A549 (cell line): Measurements from ENCODE around the gene DYRK1A.

Experiments
- CEBPB ChIP-seq, 2 experiments: fragments of >200 bp in 1 of 2; sonication (Bioruptor Twin) in 1 of 2; formaldehyde crosslinking in 1 of 2; IDR thresholded peaks; 2 replicates each; pipeline ENCODE4 v1.6.1; 2012 to 2016
- CTCF ChIP-seq: fragments of >200 bp; sonication (Bioruptor Twin); formaldehyde crosslinking; IDR thresholded peaks from 3 replicates; pipeline ENCODE4 v1.5.1; 2016
- FOSL2 ChIP-seq, 2 experiments: fragments of 450-650 bp in 1 of 2; fragments of >200 bp in 1 of 2; sonication (Bioruptor Twin) in 1 of 2; formaldehyde crosslinking; IDR thresholded peaks; 2 replicates each; pipeline versions ENCODE4 v1.5.0 to v1.6.1; 2016 to 2020; ENCODE audit warnings: mild to moderate bottlenecking in 1 of 2, moderate library complexity in 1 of 2
- POLR2A ChIP-seq: IDR thresholded peaks from 2 replicates; pipeline ENCODE4 v1.6.1; 2012; ENCODE audit warnings: mild to moderate bottlenecking, low read length
- RAD21 ChIP-seq, 2 experiments: fragments of >200 bp in 1 of 2; sonication (Bioruptor Twin) in 1 of 2; formaldehyde crosslinking in 1 of 2; IDR thresholded peaks in 1 of 2; conservative IDR thresholded peaks in 1 of 2; 2 replicates in 1 of 2; 3 replicates in 1 of 2; pipeline ENCODE4 v1.6.1; 2012 to 2018; ENCODE audit warnings: inconsistent platforms in 1 of 2
- RFX5 ChIP-seq: fragments of 450-650 bp; IDR thresholded peaks from 2 replicates; pipeline ENCODE4 v1.7.1; 2014; ENCODE audit warnings: antibody characterized with exemption, mild to moderate bottlenecking, moderate library complexity
- TF ChIP-seq, protein P1 (sequence below): IDR thresholded peaks from 2 replicates; pipeline ENCODE4 v1.6.1; 2012

DNA sequence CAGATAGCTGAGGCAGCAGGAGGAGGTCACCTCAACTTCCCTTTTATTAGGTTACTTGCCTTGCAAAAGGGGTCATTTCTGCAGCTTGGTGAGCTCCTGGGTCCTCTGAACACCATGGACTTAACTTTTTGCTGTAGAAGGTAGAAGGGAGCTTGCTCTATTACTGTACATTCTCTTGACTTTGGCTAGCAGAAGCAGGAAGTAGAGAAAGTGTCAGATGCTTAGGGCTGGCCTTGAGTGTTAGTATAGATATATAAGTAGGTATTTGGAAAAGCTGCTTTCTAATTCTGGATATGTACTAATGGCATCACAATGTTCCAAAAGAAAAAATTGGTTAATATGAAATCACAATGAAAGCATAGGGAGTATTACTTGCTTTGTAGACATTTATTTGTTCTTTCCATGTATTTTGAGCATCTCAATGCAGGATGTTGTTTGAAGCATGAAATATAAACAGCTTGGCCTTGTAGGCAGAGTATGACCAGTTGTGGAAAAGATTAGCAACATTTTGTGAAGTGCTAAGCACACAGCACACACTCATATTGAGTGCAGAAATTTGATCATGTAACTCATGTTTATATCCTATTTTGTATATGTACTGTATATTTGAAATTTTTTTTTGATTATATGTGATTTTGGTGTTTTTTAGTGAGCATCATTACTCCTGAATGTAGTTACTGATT lies 108.8 kb downstream of the DYRK1A start:
- no peak for TF ChIP-seq CTCF
- TF ChIP-seq, protein P1, sequence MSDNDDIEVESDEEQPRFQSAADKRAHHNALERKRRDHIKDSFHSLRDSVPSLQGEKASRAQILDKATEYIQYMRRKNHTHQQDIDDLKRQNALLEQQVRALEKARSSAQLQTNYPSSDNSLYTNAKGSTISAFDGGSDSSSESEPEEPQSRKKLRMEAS: no peak
- TF ChIP-seq FOSL2 (IDR thresholded peaks at IDR 0.05): no peak
- no peak for TF ChIP-seq FOSL2 (CRISPR knock-in tag; IDR thresholded peaks at IDR 0.05)
- TF ChIP-seq POLR2A: no peak
- TF ChIP-seq RAD21 (conservative IDR thresholded peaks at IDR 0.05 in 1 of 2, IDR thresholded peaks at IDR 0.05 in 1 of 2): no peak
- no peak for TF ChIP-seq CEBPB (IDR thresholded peaks at IDR 0.05)
- no peak for TF ChIP-seq RFX5
